IMR-90 (cell line): Measurements from ENCODE around the gene KLF1.

ENCODE experiments used
- BHLHE40 ChIP-seq: fragments of 150-350 bp; IDR thresholded peaks from 2 replicates; pipeline ENCODE4 v1.6.1; 2016; ENCODE audit warnings: mild to moderate bottlenecking, low read depth, low read length
- CHD1 ChIP-seq: IDR thresholded peaks from 2 replicates; pipeline ENCODE4 v1.6.1; 2012; ENCODE audit warnings: low read depth, low read length, improper control_type of control experiment
- FOS ChIP-seq: fragments of 150-350 bp; IDR thresholded peaks from 2 replicates; pipeline ENCODE4 v1.6.1; 2016; ENCODE audit warnings: low read depth, low read length
- MAFK ChIP-seq: IDR thresholded peaks from 2 replicates; pipeline ENCODE4 v1.6.1; 2012; ENCODE audit warnings: low read depth, low read length, improper control_type of control experiment
- MAZ ChIP-seq: IDR thresholded peaks from 2 replicates; pipeline ENCODE4 v1.6.1; 2012; ENCODE audit warnings: low read depth, mild to moderate bottlenecking, low read length, improper control_type of control experiment, moderate library complexity, borderline replicate concordance
- POLR2A ChIP-seq: IDR thresholded peaks from 2 replicates; pipeline ENCODE4 v1.6.1; 2012; ENCODE audit warnings: mild to moderate bottlenecking, low read depth, low read length
- RAD21 ChIP-seq: IDR thresholded peaks from 2 replicates; pipeline ENCODE4 v1.6.1; 2012; ENCODE audit warnings: low read length, improper control_type of control experiment
- SMC3 ChIP-seq: fragments of 150-350 bp; IDR thresholded peaks from 2 replicates; pipeline ENCODE4 v1.6.1; 2016; ENCODE audit warnings: low read depth, mild to moderate bottlenecking, antibody characterized with exemption, low read length, moderate library complexity
- TF ChIP-seq, protein P1 (sequence below): conservative IDR thresholded peaks from 2 replicates; pipeline ENCODE4 v1.5.1; 2012; ENCODE audit warnings: mild to moderate bottlenecking, low read depth, low read length, improper control_type of control experiment
- TF ChIP-seq, protein P2 (sequence below): fragments of 150-350 bp; IDR thresholded peaks from 2 replicates; pipeline ENCODE4 v1.6.1; 2017; ENCODE audit warnings: mild to moderate bottlenecking, antibody characterized with exemption, low read length, low read depth

DNA sequence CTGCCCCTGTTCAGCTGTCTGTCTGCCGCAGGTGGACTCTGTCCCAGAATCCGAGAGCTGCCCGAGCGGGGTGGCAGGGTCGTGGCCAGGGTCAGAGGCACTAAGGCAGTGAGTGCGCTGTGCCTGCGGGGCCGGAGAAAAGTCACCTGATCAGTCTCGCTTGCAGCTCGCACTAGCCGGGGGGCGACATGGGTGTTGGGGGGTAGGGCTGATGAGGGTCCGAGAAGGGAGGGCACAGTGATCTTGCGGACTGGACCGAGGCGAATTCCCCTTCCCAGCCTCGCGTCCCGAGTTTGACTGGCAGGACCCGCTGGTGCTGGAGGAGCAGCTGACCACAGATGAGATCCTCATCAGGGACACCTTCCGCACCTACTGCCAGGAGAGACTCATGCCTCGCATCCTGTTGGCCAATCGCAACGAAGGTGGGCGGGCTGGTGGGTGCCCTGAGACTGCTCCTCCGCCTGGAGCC, 4.6 kb upstream of the KLF1 start:
- TF ChIP-seq, protein P1, sequence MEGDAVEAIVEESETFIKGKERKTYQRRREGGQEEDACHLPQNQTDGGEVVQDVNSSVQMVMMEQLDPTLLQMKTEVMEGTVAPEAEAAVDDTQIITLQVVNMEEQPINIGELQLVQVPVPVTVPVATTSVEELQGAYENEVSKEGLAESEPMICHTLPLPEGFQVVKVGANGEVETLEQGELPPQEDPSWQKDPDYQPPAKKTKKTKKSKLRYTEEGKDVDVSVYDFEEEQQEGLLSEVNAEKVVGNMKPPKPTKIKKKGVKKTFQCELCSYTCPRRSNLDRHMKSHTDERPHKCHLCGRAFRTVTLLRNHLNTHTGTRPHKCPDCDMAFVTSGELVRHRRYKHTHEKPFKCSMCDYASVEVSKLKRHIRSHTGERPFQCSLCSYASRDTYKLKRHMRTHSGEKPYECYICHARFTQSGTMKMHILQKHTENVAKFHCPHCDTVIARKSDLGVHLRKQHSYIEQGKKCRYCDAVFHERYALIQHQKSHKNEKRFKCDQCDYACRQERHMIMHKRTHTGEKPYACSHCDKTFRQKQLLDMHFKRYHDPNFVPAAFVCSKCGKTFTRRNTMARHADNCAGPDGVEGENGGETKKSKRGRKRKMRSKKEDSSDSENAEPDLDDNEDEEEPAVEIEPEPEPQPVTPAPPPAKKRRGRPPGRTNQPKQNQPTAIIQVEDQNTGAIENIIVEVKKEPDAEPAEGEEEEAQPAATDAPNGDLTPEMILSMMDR: no peak
- TF ChIP-seq FOS (no peak), POLR2A (no peak), BHLHE40 (no peak), SMC3 (no peak), CHD1 (no peak), RAD21 (no peak), MAZ (no peak), MAFK (no peak)
- TF ChIP-seq, protein P2, sequence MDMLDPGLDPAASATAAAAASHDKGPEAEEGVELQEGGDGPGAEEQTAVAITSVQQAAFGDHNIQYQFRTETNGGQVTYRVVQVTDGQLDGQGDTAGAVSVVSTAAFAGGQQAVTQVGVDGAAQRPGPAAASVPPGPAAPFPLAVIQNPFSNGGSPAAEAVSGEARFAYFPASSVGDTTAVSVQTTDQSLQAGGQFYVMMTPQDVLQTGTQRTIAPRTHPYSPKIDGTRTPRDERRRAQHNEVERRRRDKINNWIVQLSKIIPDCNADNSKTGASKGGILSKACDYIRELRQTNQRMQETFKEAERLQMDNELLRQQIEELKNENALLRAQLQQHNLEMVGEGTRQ: no peak
